Measurements from ENCODE around the gene ZNF865.
A peak's percentile ranks its signal among the peaks of the same experiment; 100 is the strongest.

The ZNF865 gene

DNA sequence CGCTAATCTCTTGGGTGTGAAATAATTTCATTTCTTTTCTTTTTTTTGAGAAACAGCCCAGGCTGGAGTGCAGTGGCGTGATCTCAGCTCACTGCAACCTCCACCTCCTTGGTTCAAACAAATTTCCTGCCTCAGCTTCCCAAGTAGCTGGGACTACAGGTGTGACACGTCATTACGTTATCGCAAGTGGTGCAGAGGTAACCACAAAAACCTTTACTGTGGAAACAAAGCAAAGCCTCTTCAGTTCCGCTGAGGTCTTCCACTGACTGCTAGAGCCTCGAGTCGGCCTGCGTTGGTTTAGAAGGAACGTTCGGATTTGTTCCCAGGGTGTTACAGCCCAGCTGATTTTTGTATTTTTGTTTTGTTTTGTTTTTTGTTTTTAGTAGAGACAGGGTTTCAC is 20.9 kb downstream of the ZNF865 start:
- DNase-seq, result no peak

DNA sequence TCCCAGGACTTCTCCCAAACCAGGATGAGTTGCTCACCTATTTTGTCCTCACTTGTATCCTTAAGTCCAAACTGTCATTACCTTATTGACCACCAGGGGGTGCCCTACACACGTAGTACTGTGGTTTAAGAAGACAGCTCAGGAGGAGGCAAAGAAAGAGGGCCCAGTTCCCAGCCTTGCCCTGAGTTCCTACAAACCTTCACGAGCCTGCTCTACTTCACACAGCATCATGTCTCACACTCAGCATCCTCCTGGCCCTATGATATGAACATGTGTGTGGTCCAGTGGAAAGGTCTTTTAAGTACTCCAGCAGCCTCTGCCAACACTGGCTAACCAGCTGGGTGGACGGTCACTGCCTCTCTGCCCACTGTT is 27.0 kb downstream of the ZNF865 start:
- DNase-seq, result peak; percentile 78

DNA sequence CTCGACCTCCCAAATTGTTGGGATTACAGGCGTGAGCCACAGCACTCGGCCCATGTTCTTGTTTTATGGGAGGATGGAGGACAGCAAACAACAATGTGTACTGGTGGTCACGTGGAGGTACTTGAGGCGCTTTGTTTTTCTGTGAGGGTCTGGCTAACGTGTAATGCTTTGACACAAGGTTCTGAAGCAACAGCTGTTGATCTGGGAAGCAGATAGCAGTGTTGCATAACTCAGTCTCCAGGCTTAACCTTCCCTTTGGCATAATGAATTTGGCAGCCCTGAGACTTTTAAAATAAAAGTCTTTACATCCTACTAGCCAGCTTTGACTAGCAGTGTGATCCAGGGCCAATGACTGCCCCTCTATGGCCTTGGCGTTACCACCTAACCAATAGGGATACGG is 28.4 kb downstream of the ZNF865 start:
- DNase-seq, result no peak

GRCh38 chr19:55635334-55635717 is 29.9 kb downstream of the ZNF865 start:
- DNase-seq, result no peak

- DNase-seq, result no peak
These were observed 30.5 kb downstream of the ZNF865 start for GRCh38 chr19:55635856-55636440.

GRCh38 chr19:55636723-55637122 is 31.3 kb downstream of the ZNF865 start:
- DNase-seq, result no peak

- DNase-seq, result no peak
These were observed 32.1 kb downstream of the ZNF865 start for GRCh38 chr19:55637534-55637933.

DNA sequence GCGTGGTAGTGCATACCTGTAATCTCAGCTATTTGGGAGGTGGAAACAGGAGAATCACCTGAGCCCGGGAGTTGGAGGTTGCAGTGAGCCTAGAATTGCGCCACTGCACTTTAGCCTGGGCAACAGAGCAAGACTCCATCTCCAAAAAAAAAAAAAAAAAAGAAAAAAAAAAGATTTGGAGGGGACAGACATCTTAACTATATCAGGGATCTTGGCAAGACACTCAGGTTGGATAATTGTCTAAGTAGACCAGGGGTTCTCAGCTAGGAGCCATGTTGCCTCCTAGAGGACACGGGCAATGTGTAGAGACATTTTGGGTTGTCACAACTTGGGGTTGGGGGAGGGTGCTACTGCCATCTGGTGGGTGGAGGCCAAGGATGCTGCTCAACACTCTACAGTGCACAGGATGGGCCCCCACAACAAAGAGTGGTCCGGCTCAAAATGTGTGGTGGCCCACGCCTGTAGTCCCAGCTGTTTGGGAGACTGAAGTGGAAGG is 33.5 kb downstream of the ZNF865 start:
- DNase-seq, result no peak

DNA sequence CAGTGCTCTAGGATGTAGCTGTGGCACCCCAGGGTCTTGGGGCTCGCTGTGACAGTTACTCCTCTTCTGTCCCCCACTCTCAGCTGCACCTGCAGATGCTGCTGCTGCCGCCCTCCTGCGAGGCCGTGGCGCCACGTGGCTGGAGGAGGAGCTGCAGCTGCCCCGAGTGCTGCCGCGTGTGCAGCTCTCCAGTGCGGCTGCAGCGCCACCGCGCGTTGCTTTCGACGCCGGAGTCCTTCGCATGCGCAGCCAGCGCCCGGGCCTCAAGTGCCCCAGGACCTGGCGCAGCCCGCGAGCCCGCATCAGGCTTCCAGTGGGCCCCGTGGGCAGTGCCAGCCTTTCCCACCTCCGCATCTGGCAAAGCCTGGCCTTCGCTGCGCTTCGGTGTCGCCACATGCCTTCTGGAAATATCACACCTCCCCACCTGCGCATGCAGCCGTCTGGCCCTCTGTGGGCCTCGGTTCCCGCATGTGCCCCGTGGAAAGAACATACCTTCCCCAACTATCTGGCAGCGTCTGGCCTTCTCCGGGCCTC is 34.7 kb downstream of the ZNF865 start:
- peak; percentile 31 for DNase-seq

GRCh38 chr19:55640577-55641425 is 35.4 kb downstream of the ZNF865 start, which contains the start of gene ZNF580:
TSS of gene ZNF580 (plus strand) at chr19:55641002. CDS start at chr19:55642509, 1,507 bp downstream.
- DNase-seq, result peak; percentile 57

GRCh38 chr19:55641426-55642152 is 36.1 kb downstream of the ZNF865 start:
- peak; percentile 52 for DNase-seq

DNA sequence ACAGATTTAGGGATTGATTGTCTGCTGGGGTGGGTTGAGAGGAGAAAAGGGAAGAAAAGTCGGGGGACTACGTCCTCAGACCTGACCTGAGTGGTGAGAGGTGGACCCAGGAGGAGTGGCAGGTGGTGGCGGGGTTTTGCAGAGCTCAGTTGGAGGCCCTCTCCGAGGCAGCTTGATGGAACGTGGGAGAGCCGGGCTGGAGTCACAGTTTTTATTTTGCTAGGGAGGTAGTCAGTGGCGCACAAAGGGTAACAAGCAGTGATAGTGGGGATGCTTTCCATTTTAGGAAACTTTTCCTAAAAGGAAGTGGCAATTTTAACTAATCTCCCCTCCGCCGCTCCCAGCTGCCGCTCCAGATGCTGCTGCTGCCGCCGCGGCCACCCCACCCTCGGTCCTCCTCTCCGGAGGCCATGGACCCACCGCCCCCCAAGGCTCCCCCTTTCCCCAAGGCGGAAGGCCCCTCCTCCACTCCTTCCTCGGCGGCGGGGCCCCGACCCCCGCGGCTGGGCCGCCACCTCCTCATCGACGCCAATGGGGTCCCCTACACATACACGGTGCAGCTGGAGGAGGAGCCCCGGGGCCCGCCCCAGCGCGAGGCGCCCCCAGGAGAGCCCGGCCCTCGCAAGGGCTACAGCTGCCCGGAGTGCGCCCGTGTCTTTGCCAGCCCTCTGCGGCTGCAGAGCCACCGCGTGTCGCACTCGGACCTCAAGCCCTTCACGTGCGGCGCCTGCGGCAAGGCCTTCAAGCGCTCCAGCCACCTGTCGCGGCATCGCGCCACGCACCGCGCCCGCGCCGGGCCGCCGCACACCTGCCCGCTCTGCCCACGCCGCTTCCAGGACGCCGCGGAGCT is 36.9 kb downstream of the ZNF865 start:
- DNase-seq, result no peak

- peak; percentile 49 for DNase-seq
These were observed 37.8 kb downstream of the ZNF865 start, which contains the start of gene ZNF581 for GRCh38 chr19:55643003-55643886. TSS of gene ZNF581 (plus strand) at chr19:55643649. CDS start at chr19:55644572, 923 bp downstream.

DNA sequence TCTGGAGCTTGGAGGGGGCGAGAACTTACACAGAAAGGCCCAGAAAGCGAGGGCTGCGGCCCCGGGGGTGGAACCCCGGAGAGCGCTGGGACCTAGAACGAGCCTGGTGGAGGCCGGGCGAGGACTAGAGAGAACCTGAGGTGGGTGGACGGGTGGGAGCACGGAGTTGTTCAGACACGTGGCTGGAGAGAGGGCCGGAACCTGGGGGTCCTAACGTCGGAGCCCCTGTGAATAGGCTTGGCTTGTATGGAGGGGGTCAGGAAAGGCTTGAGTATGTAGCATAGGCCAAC is 38.4 kb downstream of the ZNF865 start:
- no peak for DNase-seq

GRCh38 chr19:55644191-55644833 is 38.9 kb downstream of the ZNF865 start:
- no peak for DNase-seq

DNA sequence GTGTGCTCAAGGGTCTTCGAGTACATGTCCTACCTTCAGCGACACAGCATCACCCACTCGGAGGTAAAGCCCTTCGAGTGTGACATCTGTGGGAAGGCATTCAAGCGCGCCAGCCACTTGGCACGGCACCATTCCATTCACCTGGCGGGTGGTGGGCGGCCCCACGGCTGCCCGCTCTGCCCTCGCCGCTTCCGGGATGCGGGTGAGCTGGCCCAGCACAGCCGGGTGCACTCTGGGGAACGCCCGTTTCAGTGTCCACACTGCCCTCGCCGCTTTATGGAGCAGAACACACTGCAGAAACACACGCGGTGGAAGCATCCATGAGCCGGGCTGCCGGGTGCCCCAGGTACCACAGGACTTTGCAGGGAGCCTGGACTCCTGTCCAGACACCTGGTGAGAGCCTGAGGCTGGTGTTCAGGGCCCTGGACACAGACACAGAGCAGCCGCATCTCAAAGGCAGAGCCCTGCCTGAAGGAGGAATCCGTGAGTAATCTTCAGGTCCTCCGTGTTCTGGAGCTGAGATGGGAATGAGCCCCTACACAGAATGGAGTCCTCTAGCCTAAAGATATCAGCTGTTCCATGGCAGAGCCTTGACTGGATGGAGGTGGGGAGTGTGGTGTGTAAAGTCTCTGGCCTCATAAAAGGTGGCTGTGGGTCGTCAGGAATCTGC is 39.5 kb downstream of the ZNF865 start:
- DNase-seq, result no peak

DNA sequence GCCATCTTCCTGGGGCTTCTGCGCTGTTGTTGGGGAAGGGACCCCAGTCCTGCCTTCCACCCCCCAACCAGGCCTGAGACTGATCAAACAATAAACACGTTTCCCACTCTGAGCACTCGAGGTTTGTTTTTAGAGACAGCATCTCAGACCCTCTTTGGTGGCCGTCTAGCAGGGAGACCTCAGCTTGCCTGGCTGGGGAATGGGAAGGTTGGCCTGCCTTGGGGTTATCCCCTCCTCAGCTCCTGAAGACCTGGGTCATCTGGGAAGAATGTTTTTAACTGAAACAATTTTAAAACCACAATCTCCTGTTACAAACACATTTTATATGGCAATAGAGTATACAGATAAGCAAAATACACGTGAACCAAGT is 40.0 kb downstream of the ZNF865 start:
- no peak for DNase-seq

DNA sequence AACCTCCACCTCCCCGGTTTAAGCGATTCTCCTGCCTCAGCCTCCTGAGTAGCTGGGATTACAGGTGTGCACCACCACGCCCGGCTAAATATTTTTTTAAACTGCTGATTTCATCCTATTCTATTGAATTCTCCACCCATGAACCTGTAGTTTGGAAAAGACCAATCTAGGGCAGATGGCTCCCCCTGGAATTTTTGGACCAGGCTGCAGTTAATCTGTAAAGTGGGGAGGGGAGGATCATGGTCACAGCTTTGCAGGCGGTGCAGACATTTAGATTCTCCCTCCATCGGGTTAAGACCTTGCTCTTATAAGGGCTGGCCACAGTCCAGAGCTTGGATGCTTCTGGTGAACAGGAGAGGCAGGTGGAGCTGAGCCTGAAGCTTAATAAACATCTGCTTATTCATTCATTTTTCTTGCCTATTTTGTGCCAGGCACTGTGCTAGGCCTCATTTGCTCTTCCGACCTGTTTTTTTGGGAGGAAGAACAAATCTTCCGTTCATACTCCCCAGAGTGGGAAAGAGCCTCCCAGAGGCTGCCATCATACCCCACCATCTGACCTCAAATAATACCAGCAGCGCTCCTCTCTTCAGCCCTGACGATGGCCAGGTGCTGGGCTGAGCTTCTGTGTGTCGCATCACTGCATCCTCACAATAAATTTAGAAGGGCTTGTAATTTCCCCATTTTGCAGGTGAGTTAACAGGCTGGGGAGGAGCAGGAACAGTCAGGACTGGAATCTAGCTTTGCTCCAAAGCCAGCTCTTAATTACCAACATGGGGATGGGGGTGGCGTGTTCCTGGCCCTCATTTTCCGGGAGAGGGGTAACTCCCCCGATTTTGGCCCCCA is 41.7 kb downstream of the ZNF865 start:
- no peak for DNase-seq
